ENCODE data around the gene PUM1. TPM values are rescaled to one million over a fixed set of nuclear protein-coding genes. Genes with fewer than 3 reads are reported as not detected.

PUM1 gene
- total and polyA plus RNA-seq, 8 donors = 12.9 to 126 (median 78.5) TPM

- 89 to 93% (median 92%) methylated on average over 9 of the region's 9 CpGs for WGBS, 5 donors
- Histone ChIP-seq H3K27me3 (no peaks in the 10 kb centered on the region), H3K9me3 (no peaks in the 10 kb centered on the region), H3K4me3 (no peak overlapping the region), H3K36me3 (peaks cover 0 to 59% (median 35%) of the 10 kb centered on the region in 4 donors), H3K4me1 (peaks cover 0 to 62% (median 26%) of the 10 kb centered on the region in 4 donors), H3K27ac (no peak overlapping the region)
- DNase-seq = no peak
- TF ChIP-seq POLR2A (IDR thresholded peaks at IDR 0.05) (no peak), CTCF (IDR thresholded peaks at IDR 0.05) (no peak), EP300 (IDR thresholded peaks at IDR 0.05) (no peak), POLR2AphosphoS5 (IDR thresholded peaks at IDR 0.05) (no peak)
- intact Hi-C loops (cut with DNase I; ENCODE audit: low total_unique reads) = no loop called here
Observed at GRCh38 chr1:30997463-30998057, 68.0 kb downstream of the PUM1 start.

- peaks cover 0 to 59% (median 26%) of the 10 kb centered on the region in 4 donors for H3K4me1 ChIP-seq
- peaks cover 0 to 70% (median 46%) of the 10 kb centered on the region in 4 donors for H3K36me3 ChIP-seq
- 62 to 73% (median 67%) methylated on average over 3 of the region's 3 CpGs for WGBS, 5 donors
- H3K4me3 ChIP-seq = no peak overlapping the region
- intact Hi-C loops (cut with DNase I; ENCODE audit: low total_unique reads) = no loop called here
- H3K9me3 ChIP-seq = no peaks in the 10 kb centered on the region
- no peaks in the 10 kb centered on the region for H3K27me3 ChIP-seq
- TF ChIP-seq POLR2AphosphoS5 (IDR thresholded peaks at IDR 0.05) (no peak), CTCF (IDR thresholded peaks at IDR 0.05) (no peak), EP300 (IDR thresholded peaks at IDR 0.05) (no peak), POLR2A (IDR thresholded peaks at IDR 0.05) (no peak)
- no peak for DNase-seq
- no peak overlapping the region for H3K27ac ChIP-seq
Observed at GRCh38 chr1:30995990-30996612, 69.4 kb downstream of the PUM1 start.

GRCh38 chr1:30991862-30992606 lies 73.5 kb downstream of the PUM1 start:
- Histone ChIP-seq H3K27ac (no peak overlapping the region), H3K36me3 (peaks cover 0 to 56% (median 49%) of the 10 kb centered on the region in 4 donors), H3K27me3 (no peaks in the 10 kb centered on the region), H3K4me1 (peaks cover 4 to 61% (median 37%) of the 10 kb centered on the region in 4 donors), H3K4me3 (no peak overlapping the region), H3K9me3 (no peaks in the 10 kb centered on the region)
- 56 to 71% (median 66%) methylated on average over 6 of the region's 6 CpGs for WGBS, 5 donors
- DNase-seq = no peak
- TF ChIP-seq CTCF (IDR thresholded peaks at IDR 0.05) (no peak), POLR2A (IDR thresholded peaks at IDR 0.05) (no peak), POLR2AphosphoS5 (IDR thresholded peaks at IDR 0.05) (no peak), EP300 (IDR thresholded peaks at IDR 0.05) (no peak)
- intact Hi-C loops (cut with DNase I; ENCODE audit: low total_unique reads) = no loop called here

- H3K9me3 ChIP-seq = no peaks in the 10 kb centered on the region
- H3K27me3 ChIP-seq = no peaks in the 10 kb centered on the region
- intact Hi-C loops (cut with DNase I; ENCODE audit: low total_unique reads) = no loop called here
- H3K4me3 ChIP-seq = no peak overlapping the region
- peaks cover 0 to 49% (median 44%) of the 10 kb centered on the region in 4 donors for H3K36me3 ChIP-seq
- TF ChIP-seq POLR2AphosphoS5 (IDR thresholded peaks at IDR 0.05) = no peak
- H3K27ac ChIP-seq = no peak overlapping the region
- peaks cover 9 to 68% (median 39%) of the 10 kb centered on the region in 4 donors for H3K4me1 ChIP-seq
- no peak for DNase-seq
- WGBS, 5 donors = 81 to 91% (median 88%) methylated on average over 3 of the region's 3 CpGs
Observed at GRCh38 chr1:30990591-30990990, 74.9 kb downstream of the PUM1 start.
